Kidney (tissue), 14 donors: ENCODE data around the gene SLC7A8. TPM values are rescaled to one million over a fixed set of nuclear protein-coding genes. Genes with fewer than 3 reads are reported as not detected.

ENCODE experiments used
- DNase-seq, 5 donors: peaks; one replicate each; pipeline ENCODE4 v3.0.0-alpha.2; 2013 to 2020
- FAIRE-seq: peaks from 2 replicates; lab custom pipeline; 2012; peaks lifted over from hg19 to GRCh38; lab: Jason Lieb, UNC
- H3K27ac ChIP-seq, 2 donors: one replicate each; pipeline ENCODE4 v1.7.0; 2013; ENCODE audit warnings: low read depth in 2 of 2, low read length in 2 of 2, inconsistent platforms in 1 of 2
- H3K27me3 ChIP-seq: one replicate; pipeline ENCODE4 v1.7.1; 2013; ENCODE audit warnings: low read length, inconsistent platforms; ENCODE audit not compliant: control insufficient read depth, insufficient read depth
- H3K36me3 ChIP-seq, 3 donors: one replicate each; pipeline versions ENCODE4 v1.7.0 to v1.7.1; 2013; ENCODE audit warnings: low read length in 3 of 3, control low read depth in 1 of 3, inconsistent platforms in 1 of 3; ENCODE audit not compliant: insufficient read depth in 3 of 3, control insufficient read depth in 2 of 3
- H3K4me1 ChIP-seq, 3 donors: one replicate each; pipeline versions ENCODE4 v1.7.0 to v1.7.1; 2013; ENCODE audit warnings: low read length in 3 of 3, inconsistent platforms in 1 of 3, low read depth in 1 of 3; ENCODE audit not compliant: control insufficient read depth in 2 of 3, insufficient read depth in 2 of 3
- H3K4me3 ChIP-seq, 3 donors: one replicate each; pipeline versions ENCODE4 v1.7.0 to v1.8.1; 2013; ENCODE audit warnings: low read length in 3 of 3, control low read depth in 1 of 3, inconsistent platforms in 1 of 3
- H3K9ac ChIP-seq, 3 donors: one replicate each; pipeline versions ENCODE4 v1.7.0 to v1.7.1; 2013; ENCODE audit warnings: low read length in 3 of 3, control low read depth in 1 of 3, inconsistent platforms in 1 of 3
- H3K9me3 ChIP-seq, 3 donors: one replicate each; pipeline versions ENCODE4 v1.7.0 to v1.7.1; 2013; ENCODE audit warnings: low read length in 3 of 3, control low read depth in 1 of 3, inconsistent platforms in 1 of 3; ENCODE audit not compliant: control insufficient read depth in 2 of 3, insufficient read depth in 1 of 3
- CTCF ChIP-seq: IDR thresholded peaks from 3 replicates; pipeline ENCODE4 v1.5.1; 2012; ENCODE audit warnings: mild to moderate bottlenecking, moderate library complexity, borderline replicate concordance; ENCODE audit not compliant: insufficient read depth; ENCODE audit errors: extremely low read depth
- intact Hi-C: fragments of 100-400 bp; cut with DNase I; formaldehyde crosslinking; loops from one replicate; pipeline ENCODE4 v1.11.1; 2022
- polyA plus RNA-seq: library from polyadenylated mRNA; stranded (reverse); fragments of 350-450 nt; fragmentation: Illumina TruSeq; extraction: RNeasy Lipid Tissue Mini Kit (QIAGEN cat#74804); gene quantifications from one replicate; pipeline ENCODE4 v1.2.3, GENCODE V29; 2014; ENCODE audit warnings: low read depth, low replicate concordance; ENCODE audit not compliant: insufficient read depth
- total RNA-seq: library from RNA; stranded (reverse); fragmentation: NEBNext Ultra II Directional; extraction: Animal tissue kit (Norgen Biotek cat#: 25700); gene quantifications from one replicate; pipeline ENCODE4 v1.2.1, GENCODE V29; 2021
- donor health status: control.
- donor health status: control.
- donor health status: control.
- donor health status: control.
- donor health status: control.
- donor health status: DM: yes; HTN: yes; CAD: no.
- donor health status: Normal renal cell carcinoma (clear cell type).

Gene SLC7A8
- total and polyA plus RNA-seq, 2 donors from 2014 or later: 22.9 to 210 TPM

GRCh38 chr14:23177181-23177580, 6.3 kb downstream of the SLC7A8 start:
- H3K27ac ChIP-seq: no peak overlapping the region
- no peaks in the 10 kb centered on the region for H3K36me3 ChIP-seq
- TF ChIP-seq CTCF: no peak
- intact Hi-C loops: no loop called here
- no peaks in the 10 kb centered on the region for H3K9me3 ChIP-seq
- no peaks in the 10 kb centered on the region for H3K27me3 ChIP-seq
- FAIRE-seq: no peak
- DNase-seq: peak in 3 of 5 donors; percentile 50 to 89 (median 87)
- H3K9ac ChIP-seq: no peak overlapping the region
- H3K4me1 ChIP-seq: peaks cover 0 to 14% (median 5%) of the 10 kb centered on the region in 3 donors
- peak overlapping the region in 2 of 3 donors; percentile 5 to 44 for H3K4me3 ChIP-seq

- Histone ChIP-seq H3K9ac (no peak overlapping the region), H3K9me3 (no peaks in the 10 kb centered on the region), H3K4me1 (peaks cover 0 to 12% (median 2%) of the 10 kb centered on the region in 3 donors), H3K27ac (no peak overlapping the region), H3K4me3 (peak overlapping the region in 1 of 3 donors; percentile 5), H3K27me3 (no peaks in the 10 kb centered on the region), H3K36me3 (no peaks in the 10 kb centered on the region)
- intact Hi-C loops: no loop called here
- no peak for TF ChIP-seq CTCF
- no peak for DNase-seq
- FAIRE-seq: no peak
Measured at GRCh38 chr14:23175823-23176222, 7.6 kb downstream of the SLC7A8 start.

- peaks cover 0 to 12% (median 2%) of the 10 kb centered on the region in 3 donors for H3K4me1 ChIP-seq
- H3K4me3 ChIP-seq: peak overlapping the region in 1 of 3 donors; percentile 7
- intact Hi-C loops: no loop called here
- no peak for FAIRE-seq
- no peaks in the 10 kb centered on the region for H3K36me3 ChIP-seq
- no peak for DNase-seq
- no peaks in the 10 kb centered on the region for H3K27me3 ChIP-seq
- no peak overlapping the region for H3K27ac ChIP-seq
- peak overlapping the region in 1 of 3 donors; percentile 21 for H3K9ac ChIP-seq
- TF ChIP-seq CTCF: no peak
- H3K9me3 ChIP-seq: no peaks in the 10 kb centered on the region
Measured at GRCh38 chr14:23174296-23175184, 8.9 kb downstream of the SLC7A8 start.
